Retinal pigment epithelial cell (primary cell): ENCODE results near the gene ZNF281.

Experiments used
- DNase-seq: peaks from one replicate; pipeline ENCODE4 v3.0.0-alpha.2; 2010; ENCODE audit warnings: low read depth
- H3K4me3 ChIP-seq: 2 replicates; pipeline ENCODE4 v1.5.1; 2011; ENCODE audit warnings: mild to moderate bottlenecking, low read length, control low read depth, moderate library complexity
- CTCF ChIP-seq: conservative IDR thresholded peaks from 2 replicates; pipeline ENCODE4 v1.5.1; 2011; ENCODE audit warnings: low read depth, low read length, control low read depth, inconsistent platforms

The ZNF281 gene

GRCh38 chr1:200391747-200392146, 18.1 kb downstream of the ZNF281 start:
- DNase-seq: no peak
- no peak for TF ChIP-seq CTCF
- no peak overlapping the region for H3K4me3 ChIP-seq

GRCh38 chr1:200388791-200389190, 21.0 kb downstream of the ZNF281 start:
- H3K4me3 ChIP-seq: no peak overlapping the region
- no peak for DNase-seq
- TF ChIP-seq CTCF: no peak

DNA sequence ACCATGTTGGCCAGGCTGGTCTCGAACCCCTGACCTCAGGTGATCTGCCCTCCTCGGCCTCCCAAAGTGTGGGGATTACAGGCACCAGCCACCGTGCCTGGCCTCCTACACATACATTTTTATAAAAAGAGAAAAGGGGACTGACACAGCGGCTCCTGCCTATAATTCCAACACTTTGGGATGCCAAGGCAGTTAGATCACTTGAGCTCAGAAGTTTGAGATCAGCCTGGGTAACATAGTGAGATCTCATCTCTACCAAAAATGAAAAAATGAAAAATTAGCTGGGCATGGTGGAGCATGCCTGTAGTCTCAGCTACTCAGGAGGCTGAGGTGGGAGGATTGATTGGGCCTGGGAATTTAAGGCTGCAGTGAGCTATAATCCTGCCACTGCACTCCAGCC, 23.4 kb downstream of the ZNF281 start:
- no peak for DNase-seq
- TF ChIP-seq CTCF: no peak

GRCh38 chr1:200384818-200385390, 24.9 kb downstream of the ZNF281 start:
- no peak overlapping the region for H3K4me3 ChIP-seq
- DNase-seq: no peak
- TF ChIP-seq CTCF: no peak

More for the DNA sequence above, 23.4 kb downstream of the ZNF281 start:
- no peak overlapping the region for H3K4me3 ChIP-seq

GRCh38 chr1:200381256-200381984, 28.4 kb downstream of the ZNF281 start:
- H3K4me3 ChIP-seq: no peak overlapping the region
- TF ChIP-seq CTCF: no peak
- no peak for DNase-seq

DNA sequence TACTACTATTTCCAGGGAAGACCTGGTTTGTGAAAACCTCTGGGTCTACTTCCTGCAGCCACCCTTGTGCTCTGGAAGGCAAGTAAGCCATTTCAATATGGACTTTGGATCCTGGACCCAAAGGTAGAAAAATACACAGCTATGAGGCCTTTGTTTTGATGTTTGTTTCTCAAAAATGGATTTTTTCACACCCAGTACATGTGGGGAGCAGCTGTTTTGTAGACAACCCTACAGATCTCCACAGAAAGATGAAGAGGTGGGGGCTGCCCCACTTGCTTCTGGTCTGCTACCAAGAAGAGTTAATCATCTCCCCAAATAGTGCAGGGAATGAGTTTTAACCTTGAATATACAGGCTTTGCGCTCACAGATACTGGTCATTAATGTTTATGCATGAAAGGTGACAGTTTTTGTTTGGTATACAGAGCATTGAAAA, 29.2 kb downstream of the ZNF281 start:
- DNase-seq: no peak
- no peak overlapping the region for H3K4me3 ChIP-seq
- no peak for TF ChIP-seq CTCF
